ENCODE data around the gene GPR37L1. TPM values are rescaled to one million over a fixed set of nuclear protein-coding genes. Genes with fewer than 3 reads are reported as not detected.
"Not testable (repeated sequence)": the region's sequence is repeated elsewhere in the genome, so short reads cannot be mapped to it uniquely, and the experiment has no call there.

Gene GPR37L1
- polyA plus RNA-seq, 1 donor from 2014 or later = not detected

- not testable (repeated sequence) for H3K27ac ChIP-seq (ENCODE audit: low read length); H3F3A ChIP-seq (ENCODE audit: insufficient read depth, low read length, poor library complexity, severe bottlenecking); H3K4me2 ChIP-seq (ENCODE audit: low read length); H3K27me3 ChIP-seq (ENCODE audit: insufficient read depth, low read depth, low read length); H3K4me3 ChIP-seq (ENCODE audit: low read length); H3K9ac ChIP-seq (ENCODE audit: low read length); H4K20me1 ChIP-seq (ENCODE audit: insufficient read depth); H3K9me2 ChIP-seq (ENCODE audit: insufficient read depth, low read length); H3K36me3 ChIP-seq (ENCODE audit: insufficient read depth, low read length); H2AFZ ChIP-seq (ENCODE audit: low read depth, low read length); H3K9me3 ChIP-seq (ENCODE audit: low read length)
- peaks cover 37% of the 10 kb centered on the region for H3K79me2 ChIP-seq (replicated peaks; ENCODE audit: insufficient read depth, low read length)
Measured at GRCh38 chr1:202141468-202141867, 18.8 kb downstream of the GPR37L1 start.

- Histone ChIP-seq H4K20me1 (ENCODE audit: insufficient read depth) (peaks cover 8% of the 10 kb centered on the region), H3K9me3 (ENCODE audit: low read length) (no peaks in the 10 kb centered on the region), H3K4me3 (ENCODE audit: low read length) (peak overlapping the region; percentile 95), H3K36me3 (ENCODE audit: insufficient read depth, low read length) (no peaks in the 10 kb centered on the region), H3K27me3 (ENCODE audit: insufficient read depth, low read depth, low read length) (no peaks in the 10 kb centered on the region), H3K9ac (ENCODE audit: low read length) (peak overlapping the region; percentile 89), H2AFZ (ENCODE audit: low read depth, low read length) (peak overlapping the region; percentile 7), H3K9me2 (ENCODE audit: insufficient read depth, low read length) (no peaks in the 10 kb centered on the region), H3K4me2 (ENCODE audit: low read length) (peak overlapping the region; percentile 86), H3K79me2 (replicated peaks; ENCODE audit: insufficient read depth, low read length) (peaks cover 37% of the 10 kb centered on the region), H3F3A (ENCODE audit: insufficient read depth, low read length, poor library complexity, severe bottlenecking) (no peaks in the 10 kb centered on the region), H3K27ac (ENCODE audit: low read length) (no peak overlapping the region)
- no peak for TF ChIP-seq EP300 (conservative IDR thresholded peaks at IDR 0.05; ENCODE audit: poor library complexity, severe bottlenecking)
- TF ChIP-seq MXI1 (conservative IDR thresholded peaks at IDR 0.05; ENCODE audit: poor library complexity, severe bottlenecking) = peak; percentile 29
Measured at GRCh38 chr1:202143011-202143767, 20.5 kb downstream of the GPR37L1 start.

DNA sequence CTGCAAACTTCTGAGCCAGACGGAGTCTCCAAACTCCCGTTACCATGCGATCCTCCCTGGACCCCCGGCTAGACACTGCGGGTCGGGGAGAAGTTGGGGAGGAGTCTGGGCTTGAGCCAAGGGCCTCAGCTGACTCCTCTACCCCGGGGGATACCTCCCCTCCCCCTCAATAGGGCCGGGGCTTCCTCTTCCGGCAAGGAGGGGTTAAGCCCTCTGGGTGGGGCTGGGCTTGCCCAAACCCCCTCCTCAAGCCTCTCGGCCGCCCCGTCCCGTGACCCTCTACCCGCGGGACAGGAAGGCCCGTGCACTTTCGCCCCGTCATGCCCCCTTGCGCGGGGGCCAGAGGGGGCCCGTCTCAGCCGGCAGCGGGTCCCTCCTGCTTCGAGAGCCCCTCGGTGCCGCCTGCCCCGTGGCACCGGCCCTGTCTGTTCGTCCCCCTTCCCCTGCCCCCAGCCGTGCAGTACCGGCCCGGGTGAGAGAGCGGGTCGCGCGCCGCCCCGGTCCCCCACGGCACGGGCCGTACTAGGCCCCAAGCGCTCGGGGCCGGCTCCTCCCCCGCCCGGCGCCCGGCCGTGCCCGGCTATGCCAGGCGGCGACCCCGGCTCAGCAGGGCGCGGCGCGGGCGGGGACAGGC lies 21.2 kb downstream of the GPR37L1 start:
- TF ChIP-seq TAF1 (IDR thresholded peaks at IDR 0.05; ENCODE audit: low read depth) (no peak), EZH2 (IDR thresholded peaks at IDR 0.05; ENCODE audit: borderline replicate concordance, insufficient read depth, low read length, poor library complexity, severe bottlenecking) (no peak), RAD21 (conservative IDR thresholded peaks at IDR 0.05) (no peak), MXI1 (conservative IDR thresholded peaks at IDR 0.05; ENCODE audit: poor library complexity, severe bottlenecking) (no peak), POLR2AphosphoS5 (IDR thresholded peaks at IDR 0.05) (no peak), SMC3 (conservative IDR thresholded peaks at IDR 0.05; ENCODE audit: poor library complexity) (no peak), EP300 (conservative IDR thresholded peaks at IDR 0.05; ENCODE audit: poor library complexity, severe bottlenecking) (no peak)
- TF ChIP-seq, protein P1, sequence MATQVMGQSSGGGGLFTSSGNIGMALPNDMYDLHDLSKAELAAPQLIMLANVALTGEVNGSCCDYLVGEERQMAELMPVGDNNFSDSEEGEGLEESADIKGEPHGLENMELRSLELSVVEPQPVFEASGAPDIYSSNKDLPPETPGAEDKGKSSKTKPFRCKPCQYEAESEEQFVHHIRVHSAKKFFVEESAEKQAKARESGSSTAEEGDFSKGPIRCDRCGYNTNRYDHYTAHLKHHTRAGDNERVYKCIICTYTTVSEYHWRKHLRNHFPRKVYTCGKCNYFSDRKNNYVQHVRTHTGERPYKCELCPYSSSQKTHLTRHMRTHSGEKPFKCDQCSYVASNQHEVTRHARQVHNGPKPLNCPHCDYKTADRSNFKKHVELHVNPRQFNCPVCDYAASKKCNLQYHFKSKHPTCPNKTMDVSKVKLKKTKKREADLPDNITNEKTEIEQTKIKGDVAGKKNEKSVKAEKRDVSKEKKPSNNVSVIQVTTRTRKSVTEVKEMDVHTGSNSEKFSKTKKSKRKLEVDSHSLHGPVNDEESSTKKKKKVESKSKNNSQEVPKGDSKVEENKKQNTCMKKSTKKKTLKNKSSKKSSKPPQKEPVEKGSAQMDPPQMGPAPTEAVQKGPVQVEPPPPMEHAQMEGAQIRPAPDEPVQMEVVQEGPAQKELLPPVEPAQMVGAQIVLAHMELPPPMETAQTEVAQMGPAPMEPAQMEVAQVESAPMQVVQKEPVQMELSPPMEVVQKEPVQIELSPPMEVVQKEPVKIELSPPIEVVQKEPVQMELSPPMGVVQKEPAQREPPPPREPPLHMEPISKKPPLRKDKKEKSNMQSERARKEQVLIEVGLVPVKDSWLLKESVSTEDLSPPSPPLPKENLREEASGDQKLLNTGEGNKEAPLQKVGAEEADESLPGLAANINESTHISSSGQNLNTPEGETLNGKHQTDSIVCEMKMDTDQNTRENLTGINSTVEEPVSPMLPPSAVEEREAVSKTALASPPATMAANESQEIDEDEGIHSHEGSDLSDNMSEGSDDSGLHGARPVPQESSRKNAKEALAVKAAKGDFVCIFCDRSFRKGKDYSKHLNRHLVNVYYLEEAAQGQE (IDR thresholded peaks at IDR 0.05; ENCODE audit: borderline replicate concordance) = no peak
- TF ChIP-seq, protein P2, sequence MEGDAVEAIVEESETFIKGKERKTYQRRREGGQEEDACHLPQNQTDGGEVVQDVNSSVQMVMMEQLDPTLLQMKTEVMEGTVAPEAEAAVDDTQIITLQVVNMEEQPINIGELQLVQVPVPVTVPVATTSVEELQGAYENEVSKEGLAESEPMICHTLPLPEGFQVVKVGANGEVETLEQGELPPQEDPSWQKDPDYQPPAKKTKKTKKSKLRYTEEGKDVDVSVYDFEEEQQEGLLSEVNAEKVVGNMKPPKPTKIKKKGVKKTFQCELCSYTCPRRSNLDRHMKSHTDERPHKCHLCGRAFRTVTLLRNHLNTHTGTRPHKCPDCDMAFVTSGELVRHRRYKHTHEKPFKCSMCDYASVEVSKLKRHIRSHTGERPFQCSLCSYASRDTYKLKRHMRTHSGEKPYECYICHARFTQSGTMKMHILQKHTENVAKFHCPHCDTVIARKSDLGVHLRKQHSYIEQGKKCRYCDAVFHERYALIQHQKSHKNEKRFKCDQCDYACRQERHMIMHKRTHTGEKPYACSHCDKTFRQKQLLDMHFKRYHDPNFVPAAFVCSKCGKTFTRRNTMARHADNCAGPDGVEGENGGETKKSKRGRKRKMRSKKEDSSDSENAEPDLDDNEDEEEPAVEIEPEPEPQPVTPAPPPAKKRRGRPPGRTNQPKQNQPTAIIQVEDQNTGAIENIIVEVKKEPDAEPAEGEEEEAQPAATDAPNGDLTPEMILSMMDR (IDR thresholded peaks at IDR 0.05; ENCODE audit: poor library complexity, severe bottlenecking) = no peak
- no peaks in the 10 kb centered on the region for H3K9me2 ChIP-seq (ENCODE audit: insufficient read depth, low read length)

More for the DNA sequence above, 21.2 kb downstream of the GPR37L1 start:
- no peaks in the 10 kb centered on the region for H3K27me3 ChIP-seq (ENCODE audit: insufficient read depth, low read depth, low read length)
- H4K20me1 ChIP-seq (ENCODE audit: insufficient read depth) = peaks cover 8% of the 10 kb centered on the region
- no peaks in the 10 kb centered on the region for H3K9me3 ChIP-seq (ENCODE audit: low read length)
- H3K36me3 ChIP-seq (ENCODE audit: insufficient read depth, low read length) = no peaks in the 10 kb centered on the region
- peak overlapping the region; percentile 95 for H3K4me3 ChIP-seq (ENCODE audit: low read length)
- H2AFZ ChIP-seq (ENCODE audit: low read depth, low read length) = peak overlapping the region; percentile 7
- peak overlapping the region; percentile 37 for H3K27ac ChIP-seq (ENCODE audit: low read length)
- H3F3A ChIP-seq (ENCODE audit: insufficient read depth, low read length, poor library complexity, severe bottlenecking) = no peaks in the 10 kb centered on the region
- peak overlapping the region; percentile 89 for H3K9ac ChIP-seq (ENCODE audit: low read length)
- peaks cover 37% of the 10 kb centered on the region for H3K79me2 ChIP-seq (replicated peaks; ENCODE audit: insufficient read depth, low read length)
- peak overlapping the region; percentile 86 for H3K4me2 ChIP-seq (ENCODE audit: low read length)
